EH (cell line): ENCODE measurements around the gene YES1.

Experiments used
- DNase-seq: peaks from one replicate; pipeline ENCODE4 v3.0.0-alpha.2; 2015; ENCODE audit warnings: low read depth

YES1 gene

DNA sequence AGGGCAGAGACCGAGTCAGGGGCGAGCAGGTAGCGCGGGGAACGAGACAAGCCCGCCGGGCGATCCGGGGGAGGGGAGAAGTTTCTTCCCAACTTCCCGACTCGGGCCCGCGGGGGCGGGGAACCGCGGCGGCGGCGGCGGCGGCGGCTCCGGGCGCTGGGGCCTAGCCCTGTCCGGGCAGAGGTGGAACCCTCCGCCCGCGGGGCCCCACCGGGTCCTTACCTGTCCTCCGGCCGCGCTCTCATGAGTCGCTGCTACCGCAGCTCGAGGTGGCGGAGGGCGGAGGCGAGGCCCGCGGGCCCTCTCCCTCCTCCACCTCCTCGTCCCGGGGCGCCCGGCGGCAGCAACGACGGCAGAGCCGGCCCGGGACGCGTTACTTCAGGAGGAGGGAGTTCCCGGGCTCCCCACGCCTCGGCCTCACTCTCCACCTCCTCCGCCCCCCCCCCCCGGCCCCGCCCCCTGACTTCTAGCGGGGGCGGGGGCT, at the start of gene YES1:
YES1 (minus strand) TSS at position 351 of the 484 bp plus-strand sequence. CDS start 55,415 bp downstream, outside the sequence.
- DNase-seq = peak; percentile 80

- DNase-seq = no peak
Measured at GRCh38 chr18:857986-858385, 45.9 kb upstream of the YES1 start.

DNA sequence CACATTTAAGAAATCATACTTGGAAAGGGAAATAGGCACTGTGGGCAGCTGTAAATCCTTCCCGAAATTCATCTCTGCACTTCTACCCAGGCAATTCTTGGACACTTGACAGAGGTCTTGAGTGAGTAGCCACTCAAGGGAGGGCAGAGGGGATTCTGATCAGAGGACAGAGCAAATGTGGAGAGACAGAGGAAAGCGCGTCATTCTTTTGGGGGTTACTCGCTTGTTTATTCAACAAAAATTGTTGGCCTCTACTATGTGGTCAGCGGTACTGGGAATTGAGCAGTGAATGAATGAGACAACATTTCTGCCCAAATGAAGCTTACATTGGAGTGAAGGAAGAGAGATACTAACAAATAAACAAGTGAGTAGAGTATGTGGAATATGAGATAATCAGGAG, 41.4 kb upstream of the YES1 start:
- no peak for DNase-seq

- DNase-seq = no peak
Measured at GRCh38 chr18:850960-851359, 38.9 kb upstream of the YES1 start.

GRCh38 chr18:849021-849420, 37.0 kb upstream of the YES1 start:
- DNase-seq = no peak

GRCh38 chr18:848062-848861, 36.2 kb upstream of the YES1 start:
- DNase-seq = no peak

GRCh38 chr18:845152-845819, 33.2 kb upstream of the YES1 start:
- DNase-seq = peak; percentile 87

DNA sequence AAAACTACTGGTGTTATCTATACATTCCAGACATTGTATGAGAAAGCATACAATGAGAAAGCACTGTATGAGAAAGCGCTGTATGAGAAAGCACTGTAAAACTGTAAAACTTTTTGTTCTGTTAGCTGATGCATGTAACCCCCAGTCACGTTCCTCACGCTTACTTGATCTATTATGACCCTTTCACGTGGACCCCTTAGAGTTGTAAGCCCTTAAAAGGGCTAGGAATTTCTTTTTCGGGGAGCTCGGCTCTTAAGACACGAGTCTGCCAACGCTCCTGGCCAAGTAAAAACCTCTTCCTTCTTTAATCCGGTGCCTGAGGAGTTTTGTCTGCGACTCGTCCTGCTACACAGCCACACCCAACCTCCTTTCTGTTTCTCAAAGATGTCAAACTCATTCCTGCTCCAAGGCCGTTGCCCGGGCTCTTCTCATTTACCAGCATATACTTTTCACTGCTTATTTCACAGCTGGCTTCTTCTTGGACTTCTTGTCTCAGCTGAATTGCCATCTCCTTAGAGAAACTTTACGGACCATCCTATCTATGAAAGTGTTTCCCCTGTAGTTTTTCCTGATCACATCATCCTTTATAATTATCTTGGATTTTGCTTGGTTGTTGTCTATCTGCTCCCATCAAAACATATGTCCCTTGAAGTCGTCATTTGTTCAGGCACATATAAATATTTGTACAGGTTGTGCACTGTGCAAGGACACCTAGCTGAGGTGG, 29.8 kb upstream of the YES1 start:
- DNase-seq = no peak

DNA sequence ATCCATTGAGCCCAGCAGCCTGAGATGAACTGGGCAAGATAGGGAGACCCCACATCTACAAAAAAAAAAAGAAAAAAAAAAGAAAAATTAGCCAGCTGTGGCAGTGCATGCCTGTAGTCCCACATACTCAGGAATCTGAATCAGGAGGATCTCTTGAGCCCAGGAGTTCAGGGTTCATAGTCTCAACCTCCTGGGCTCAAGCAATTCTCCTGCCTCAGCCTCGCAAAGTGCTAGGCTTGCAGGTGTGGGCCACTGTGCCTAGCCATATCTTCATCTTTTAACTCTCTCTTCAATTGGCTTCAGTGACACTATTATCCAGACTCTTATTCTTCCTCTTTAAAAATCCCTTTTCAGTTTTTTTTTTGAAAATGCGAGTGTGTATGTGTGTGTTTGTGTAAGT, 28.5 kb upstream of the YES1 start:
- DNase-seq = no peak

DNA sequence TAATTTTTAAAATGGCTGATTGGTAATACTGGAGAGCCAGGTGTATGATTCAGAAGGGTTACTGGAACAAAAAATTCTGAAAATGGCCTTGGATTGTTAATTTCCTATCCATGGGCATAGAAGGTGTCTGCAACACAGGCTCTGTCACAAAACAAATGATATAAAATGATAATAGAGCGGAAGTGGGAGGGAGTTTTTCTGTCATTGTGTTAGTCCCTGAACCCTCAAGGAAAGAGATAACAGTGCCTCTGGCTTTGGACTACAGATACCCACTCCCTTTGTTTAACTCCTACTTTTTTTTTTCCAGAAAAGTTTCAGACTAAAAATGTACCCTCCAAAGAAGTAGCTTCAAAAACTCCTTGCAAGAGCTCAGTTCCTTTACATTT, 28.0 kb upstream of the YES1 start:
- no peak for DNase-seq

DNA sequence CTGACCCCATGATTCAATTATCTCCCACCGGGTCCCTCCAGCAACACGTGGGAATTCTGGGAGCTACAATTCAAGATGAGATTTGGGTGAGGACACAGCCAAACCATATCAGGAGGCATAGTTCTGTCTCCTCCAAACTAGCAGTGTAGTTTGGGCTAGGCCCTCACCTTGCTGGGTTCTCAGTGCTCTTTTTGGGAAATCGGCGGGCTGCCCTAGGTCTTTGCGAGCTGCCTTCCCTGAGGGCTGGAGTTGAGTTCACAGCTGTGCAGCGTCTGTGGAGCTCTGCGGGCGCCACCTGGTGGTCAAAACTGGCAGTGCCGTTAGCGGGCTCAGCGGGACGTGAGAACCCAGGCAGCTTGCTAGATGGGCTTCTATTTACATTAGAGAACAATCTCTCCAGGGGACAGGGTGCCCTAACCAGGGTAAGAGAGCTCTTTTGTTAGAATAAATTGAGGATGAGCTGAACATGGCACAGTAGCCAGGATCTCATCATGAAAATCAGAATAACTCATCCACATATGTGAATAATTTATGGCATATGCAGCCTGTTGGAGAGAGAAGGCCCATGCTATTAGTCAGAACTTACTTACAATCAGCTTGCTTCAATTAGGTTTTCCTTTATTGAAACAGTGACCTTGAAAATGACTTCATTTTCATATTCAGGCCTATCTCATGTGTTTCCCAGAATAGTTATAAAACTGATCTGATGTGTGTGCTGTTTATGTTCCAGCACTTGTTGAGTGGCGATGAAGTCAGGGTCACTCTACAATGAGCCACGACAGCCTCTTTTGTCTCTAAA, 27.4 kb upstream of the YES1 start:
- DNase-seq = peak; percentile 79

- no peak for DNase-seq
Measured at GRCh38 chr18:837922-838321, 25.9 kb upstream of the YES1 start.

- DNase-seq = no peak
Measured at GRCh38 chr18:834082-834720, 22.2 kb upstream of the YES1 start.

DNA sequence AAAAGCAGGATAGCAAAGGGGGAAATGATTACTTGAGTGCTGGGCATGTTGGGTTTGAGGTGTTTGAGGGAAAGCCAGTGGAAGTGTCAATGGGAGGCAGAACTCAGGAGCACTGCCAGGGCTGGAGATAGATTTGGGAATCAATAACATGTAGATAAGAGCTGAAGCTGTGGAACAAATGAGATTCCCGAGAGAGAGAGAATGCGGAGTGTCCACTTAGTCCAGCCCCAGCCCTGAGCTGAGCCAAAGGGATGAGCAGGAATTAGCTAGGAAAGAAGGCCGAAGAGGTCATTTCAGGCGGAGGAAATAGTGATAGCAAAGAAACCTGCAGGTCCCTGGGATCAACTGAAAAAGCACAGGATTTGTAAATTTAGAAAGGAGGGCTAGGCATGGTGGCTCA, 21.2 kb upstream of the YES1 start:
- DNase-seq = no peak

GRCh38 chr18:832085-832681, 20.1 kb upstream of the YES1 start:
- no peak for DNase-seq

DNA sequence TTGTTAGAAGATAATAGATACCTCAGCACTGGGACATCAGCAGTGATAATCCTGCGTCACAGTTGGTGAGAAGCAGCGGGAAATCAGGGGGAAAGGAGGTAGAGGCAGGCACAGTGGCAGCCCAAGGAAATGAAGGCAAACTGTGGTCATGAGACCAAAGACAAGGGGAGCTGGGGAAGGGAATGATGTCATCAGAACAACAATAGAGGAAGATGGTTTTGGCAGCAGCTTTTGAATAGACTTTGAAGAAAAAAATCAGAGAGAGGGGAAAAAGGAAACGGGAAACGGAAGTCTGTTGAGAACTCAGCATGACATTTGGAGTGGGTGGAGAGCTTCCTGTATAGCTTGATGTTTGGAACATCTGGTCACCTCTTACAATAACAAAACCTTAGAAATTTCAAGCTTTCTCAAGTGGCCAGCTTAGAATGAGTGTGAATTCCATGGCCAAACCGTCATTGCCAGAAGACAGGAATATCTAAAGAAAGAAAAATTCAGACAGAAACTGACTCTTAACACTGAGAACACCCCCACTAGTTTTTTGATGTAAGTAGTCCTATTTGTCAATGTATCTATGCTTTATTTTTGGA, 18.4 kb upstream of the YES1 start:
- peak; percentile 51 for DNase-seq

DNA sequence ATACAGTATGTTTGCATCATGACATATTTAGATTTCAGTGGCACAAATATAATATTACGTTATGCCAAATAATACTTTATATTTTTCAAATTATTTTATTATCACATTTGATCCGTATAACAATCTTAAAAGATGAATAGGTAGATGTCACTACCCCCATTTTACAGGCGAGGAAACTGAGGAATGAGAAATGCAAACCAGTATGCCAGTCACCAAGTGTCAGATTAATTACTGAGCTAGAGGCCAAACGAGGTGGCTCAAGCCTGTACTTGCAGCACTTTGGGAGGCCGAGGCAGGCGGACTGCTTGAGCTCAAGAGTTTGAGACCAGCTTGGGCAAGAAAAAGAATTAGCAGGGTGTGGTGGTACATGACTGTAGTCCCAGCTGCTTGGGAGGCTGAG, 17.4 kb upstream of the YES1 start:
- DNase-seq = no peak

DNA sequence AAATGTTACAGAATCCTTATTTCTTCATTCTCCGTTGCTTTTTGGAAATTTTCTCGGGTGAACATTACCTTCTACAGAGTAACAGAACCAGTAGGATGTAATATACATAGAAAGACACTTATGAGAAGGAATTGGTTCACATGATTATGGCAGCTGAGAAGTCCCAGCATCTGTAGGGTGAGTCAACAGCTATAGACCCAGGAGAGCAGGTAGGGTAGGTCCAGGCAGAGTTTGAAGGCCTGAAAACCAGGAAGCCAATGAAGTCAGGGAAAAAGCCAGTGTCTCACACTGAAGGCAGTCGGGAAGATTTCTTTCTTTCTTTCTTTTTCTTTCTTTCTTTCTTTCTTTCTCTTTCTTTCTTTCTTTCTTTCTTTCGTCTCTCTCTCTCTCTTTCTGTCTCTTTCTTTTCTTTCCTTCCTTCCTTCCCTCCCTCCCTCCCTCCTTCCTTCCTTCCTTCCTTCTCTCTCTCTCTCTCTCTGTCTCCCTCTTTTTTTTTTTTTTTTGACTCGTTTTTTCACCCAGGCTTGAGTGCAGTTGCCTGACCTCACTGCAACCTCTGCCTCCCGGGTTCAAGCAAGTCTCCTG, 15.1 kb upstream of the YES1 start:
- no peak for DNase-seq

GRCh38 chr18:825891-826585, 14.0 kb upstream of the YES1 start:
- no peak for DNase-seq

DNA sequence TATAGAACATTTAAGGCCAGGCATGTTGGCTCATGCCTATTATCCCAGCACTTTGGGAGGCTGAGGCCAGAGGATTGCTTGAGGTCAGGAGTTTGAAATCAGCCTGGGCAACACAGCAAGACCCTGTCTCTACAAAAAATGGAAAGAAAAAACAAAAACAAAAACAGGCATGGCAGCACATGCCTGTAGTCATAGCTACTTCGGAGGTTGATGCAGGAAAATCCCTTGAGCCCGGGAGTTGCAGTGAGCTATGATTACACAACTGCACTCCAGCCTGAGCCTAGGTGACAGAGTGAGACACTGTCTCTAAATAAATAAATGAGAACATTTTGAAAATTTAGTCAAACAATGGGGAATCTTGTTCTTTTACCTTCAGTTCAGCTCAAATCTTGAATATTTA, 12.1 kb upstream of the YES1 start:
- DNase-seq = no peak
